HEK293 (cell line): ENCODE data around the gene ABCB10.

ENCODE experiments used
- KLF9 ChIP-seq: fragments of 450-650 bp; formaldehyde crosslinking; IDR thresholded peaks from 2 replicates; pipeline ENCODE4 v1.5.1; 2016; ENCODE audit warnings: missing biosample characterization, missing genetic modification characterization, low read depth
- PATZ1 ChIP-seq: fragments of 450-650 bp; formaldehyde crosslinking; IDR thresholded peaks from 2 replicates; pipeline ENCODE4 v1.5.1; 2016; ENCODE audit warnings: missing biosample characterization, missing genetic modification characterization
- REST ChIP-seq: fragments of 450-650 bp; formaldehyde crosslinking; IDR thresholded peaks from 2 replicates; pipeline ENCODE4 v1.5.1; 2016; ENCODE audit warnings: missing biosample characterization, missing genetic modification characterization
- ZBTB8A ChIP-seq: fragments of 450-650 bp; formaldehyde crosslinking; IDR thresholded peaks from 2 replicates; pipeline ENCODE4 v1.5.1; 2016; ENCODE audit warnings: missing biosample characterization, missing genetic modification characterization
- ZFP37 ChIP-seq: fragments of 450-650 bp; formaldehyde crosslinking; IDR thresholded peaks from 2 replicates; pipeline ENCODE4 v1.5.1; 2016; ENCODE audit warnings: missing biosample characterization, missing genetic modification characterization
- ZNF121 ChIP-seq: fragments of 450-650 bp; formaldehyde crosslinking; IDR thresholded peaks from 2 replicates; pipeline ENCODE4 v1.5.1; 2016; ENCODE audit warnings: missing biosample characterization, missing genetic modification characterization
- ZNF132 ChIP-seq: fragments of 450-650 bp; formaldehyde crosslinking; IDR thresholded peaks from 2 replicates; pipeline ENCODE4 v1.5.1; 2017; ENCODE audit warnings: missing biosample characterization, missing genetic modification characterization, borderline replicate concordance
- ZNF16 ChIP-seq: fragments of 450-650 bp; formaldehyde crosslinking; IDR thresholded peaks from 2 replicates; pipeline ENCODE4 v1.5.1; 2016; ENCODE audit warnings: low read depth, missing biosample characterization, missing genetic modification characterization
- ZNF335 ChIP-seq: fragments of 450-650 bp; formaldehyde crosslinking; conservative IDR thresholded peaks from 2 replicates; pipeline ENCODE4 v1.5.1; 2016; ENCODE audit warnings: missing biosample characterization, missing genetic modification characterization
- ZNF416 ChIP-seq: fragments of 450-650 bp; formaldehyde crosslinking; IDR thresholded peaks from 2 replicates; pipeline ENCODE4 v1.5.1; 2016; ENCODE audit warnings: missing biosample characterization, missing genetic modification characterization
- ZNF521 ChIP-seq: fragments of 450-650 bp; formaldehyde crosslinking; IDR thresholded peaks from 2 replicates; pipeline ENCODE4 v1.5.1; 2017; ENCODE audit warnings: missing biosample characterization, mild to moderate bottlenecking, missing genetic modification characterization
- ZNF580 ChIP-seq: fragments of 450-650 bp; formaldehyde crosslinking; IDR thresholded peaks from 2 replicates; pipeline ENCODE4 v1.5.1; 2016; ENCODE audit warnings: missing biosample characterization, missing genetic modification characterization
- ZNF585B ChIP-seq: fragments of 450-650 bp; formaldehyde crosslinking; IDR thresholded peaks from 2 replicates; pipeline ENCODE4 v1.5.1; 2016; ENCODE audit warnings: missing biosample characterization, missing genetic modification characterization
- ZNF600 ChIP-seq: fragments of 450-650 bp; formaldehyde crosslinking; IDR thresholded peaks from 2 replicates; pipeline ENCODE4 v1.5.1; 2016; ENCODE audit warnings: missing biosample characterization, missing genetic modification characterization
- ZNF621 ChIP-seq: fragments of 450-650 bp; formaldehyde crosslinking; IDR thresholded peaks from 2 replicates; pipeline ENCODE4 v1.5.1; 2017; ENCODE audit warnings: missing biosample characterization, missing genetic modification characterization
- ZNF660 ChIP-seq: fragments of 450-650 bp; IDR thresholded peaks from 2 replicates; pipeline ENCODE4 v1.5.1; 2018; ENCODE audit warnings: missing biosample characterization, mild to moderate bottlenecking, missing genetic modification characterization
- ZNF692 ChIP-seq: fragments of 450-650 bp; formaldehyde crosslinking; IDR thresholded peaks from 2 replicates; pipeline ENCODE4 v1.5.1; 2016; ENCODE audit warnings: missing biosample characterization, missing genetic modification characterization
- ZNF776 ChIP-seq: fragments of 450-650 bp; formaldehyde crosslinking; IDR thresholded peaks from 2 replicates; pipeline ENCODE4 v1.5.0; 2017; ENCODE audit warnings: missing biosample characterization, missing genetic modification characterization, borderline replicate concordance
- ZNF777 ChIP-seq: fragments of 450-650 bp; formaldehyde crosslinking; IDR thresholded peaks from 2 replicates; pipeline ENCODE4 v1.5.1; 2017; ENCODE audit warnings: missing biosample characterization, missing genetic modification characterization, borderline replicate concordance
- ZNF843 ChIP-seq: fragments of 450-650 bp; formaldehyde crosslinking; IDR thresholded peaks from 2 replicates; pipeline ENCODE4 v1.5.1; 2016; ENCODE audit warnings: missing biosample characterization, missing genetic modification characterization
- ZSCAN4 ChIP-seq: fragments of 450-650 bp; formaldehyde crosslinking; IDR thresholded peaks from 2 replicates; pipeline ENCODE4 v1.5.1; 2017; ENCODE audit warnings: missing biosample characterization, missing genetic modification characterization
- ZSCAN5A ChIP-seq: fragments of 450-650 bp; formaldehyde crosslinking; IDR thresholded peaks from 2 replicates; pipeline ENCODE4 v1.5.1; 2016; ENCODE audit warnings: missing biosample characterization, missing genetic modification characterization

ABCB10 gene

GRCh38 chr1:229563701-229564100 is 5.2 kb upstream of the ABCB10 start (continued):
- TF ChIP-seq ZNF660 (tag by site-specific recombination) = no peak
- no peak for TF ChIP-seq ZSCAN4 (tag by site-specific recombination)
- no peak for TF ChIP-seq ZNF16
- no peak for TF ChIP-seq ZNF600 (tag by site-specific recombination)
- TF ChIP-seq ZNF521 = no peak
- TF ChIP-seq ZNF121 = no peak
- no peak for TF ChIP-seq KLF9 (tag by site-specific recombination)
- TF ChIP-seq ZNF132 (tag by site-specific recombination) = no peak
- TF ChIP-seq ZNF335 (tag by site-specific recombination) = peak; percentile 26; the same call in 1 of the 2 replicates
- TF ChIP-seq ZNF777 = no peak
- no peak for TF ChIP-seq ZNF776 (tag by site-specific recombination)
- TF ChIP-seq ZNF621 (tag by site-specific recombination) = no peak
- TF ChIP-seq ZSCAN5A = no peak
- peak; percentile 61; the same call in 1 of the 2 replicates for TF ChIP-seq ZFP37 (tag by site-specific recombination)
- TF ChIP-seq ZNF580 (tag by site-specific recombination) = no peak
- TF ChIP-seq REST = no peak
- no peak for TF ChIP-seq ZNF692 (tag by site-specific recombination)
- TF ChIP-seq PATZ1 = no peak
- no peak for TF ChIP-seq ZNF843 (tag by site-specific recombination)
- no peak for TF ChIP-seq ZNF416
- TF ChIP-seq ZBTB8A (tag by site-specific recombination) = no peak
- TF ChIP-seq ZNF585B (tag by site-specific recombination) = no peak
